ENCODE measurements around the gene CFAP97D1.

CFAP97D1 gene

DNA sequence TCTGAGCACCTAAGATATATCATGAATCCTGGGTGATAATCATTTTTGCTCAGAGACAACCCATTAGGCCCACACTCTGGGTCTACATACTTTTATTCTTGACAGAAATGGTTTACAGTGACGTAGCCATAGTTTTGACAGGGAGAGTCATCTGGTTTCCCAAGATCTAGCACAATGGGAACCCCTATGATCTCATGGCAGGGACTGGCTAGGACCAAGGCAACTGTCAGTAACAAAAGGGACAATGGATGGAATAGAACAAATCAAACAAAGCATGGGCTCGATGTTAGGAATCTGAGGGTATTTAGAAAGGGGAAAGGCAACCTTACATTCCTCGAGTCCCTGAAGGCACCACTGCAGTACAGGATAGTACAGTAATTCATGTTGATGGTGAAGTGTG lies 20.5 kb downstream of the CFAP97D1 start:
- no peak for DNase-seq

DNA sequence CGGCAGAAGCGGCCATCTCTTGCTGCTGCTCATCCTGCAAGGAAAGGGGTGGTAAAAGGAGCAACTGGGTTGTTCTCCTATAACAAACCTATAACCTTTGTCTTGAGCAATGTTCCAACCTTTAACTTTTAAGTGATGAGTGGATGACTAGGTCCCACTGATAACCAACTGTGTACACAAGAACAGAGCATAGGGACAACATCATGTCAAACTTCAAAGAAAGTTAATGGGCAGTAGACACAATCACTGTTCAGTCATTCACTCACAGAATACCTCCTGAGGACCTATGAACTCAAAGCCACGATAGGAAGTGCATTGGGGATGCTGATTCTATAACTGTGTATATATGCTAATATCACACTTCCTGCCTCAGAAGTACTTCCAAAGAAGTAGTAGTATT lies 21.6 kb downstream of the CFAP97D1 start:
- DNase-seq, result no peak

GRCh38 chr17:43803758-43804157 lies 23.5 kb downstream of the CFAP97D1 start:
- no peak for DNase-seq

- no peak for DNase-seq
Measured at GRCh38 chr17:43805117-43805516, 24.9 kb downstream of the CFAP97D1 start.

- DNase-seq, result no peak
Measured at GRCh38 chr17:43808076-43808475, 27.8 kb downstream of the CFAP97D1 start.

DNA sequence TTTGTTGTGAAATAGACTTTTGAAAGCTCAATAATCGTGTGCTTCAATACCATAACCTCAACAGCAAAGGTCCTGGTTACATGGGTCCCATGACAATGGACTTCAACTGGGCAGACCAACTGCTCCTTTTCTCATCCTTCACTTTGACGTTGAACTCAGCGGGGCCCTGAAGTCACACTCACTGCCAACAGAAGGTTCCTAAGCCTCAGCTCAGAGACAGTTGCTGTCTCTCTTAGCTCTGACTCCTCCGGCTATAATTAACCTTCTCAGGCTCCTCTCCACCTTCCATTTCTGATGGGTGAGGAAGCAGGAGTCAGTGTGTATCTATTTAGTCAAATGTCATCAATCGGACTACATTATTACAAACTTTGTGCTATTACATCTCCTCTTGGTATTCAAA lies 28.9 kb downstream of the CFAP97D1 start:
- no peak for DNase-seq

DNA sequence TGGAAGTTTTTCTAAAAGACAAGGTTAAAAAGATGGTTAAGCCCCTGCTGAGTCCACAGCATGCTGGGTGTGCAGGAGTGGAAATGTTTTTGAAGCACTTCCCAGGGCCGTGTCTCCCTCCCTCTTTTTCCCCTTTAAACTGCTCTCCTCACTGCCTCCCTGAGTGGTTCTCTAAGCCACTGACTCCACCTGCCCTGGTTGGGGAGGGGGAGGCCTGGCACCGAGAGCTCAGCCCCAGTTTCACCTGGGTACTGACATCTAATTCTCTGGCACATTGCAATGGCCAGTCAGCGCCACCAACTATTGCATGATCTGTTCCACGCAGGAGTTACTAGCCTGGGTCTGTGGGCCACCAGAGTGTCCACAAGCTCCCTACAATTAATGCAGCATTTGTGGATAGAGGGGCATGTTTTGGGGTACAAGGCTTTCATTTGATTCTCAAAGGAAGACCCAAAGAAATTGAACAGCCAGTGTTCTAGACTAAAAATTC lies 30.0 kb downstream of the CFAP97D1 start:
- no peak for DNase-seq

GRCh38 chr17:43810823-43811222 lies 30.6 kb downstream of the CFAP97D1 start:
- no peak for DNase-seq

- no peak for DNase-seq
Measured at GRCh38 chr17:43812396-43813265, 32.4 kb downstream of the CFAP97D1 start.

GRCh38 chr17:43813386-43813785 lies 33.2 kb downstream of the CFAP97D1 start:
- no peak for DNase-seq

DNA sequence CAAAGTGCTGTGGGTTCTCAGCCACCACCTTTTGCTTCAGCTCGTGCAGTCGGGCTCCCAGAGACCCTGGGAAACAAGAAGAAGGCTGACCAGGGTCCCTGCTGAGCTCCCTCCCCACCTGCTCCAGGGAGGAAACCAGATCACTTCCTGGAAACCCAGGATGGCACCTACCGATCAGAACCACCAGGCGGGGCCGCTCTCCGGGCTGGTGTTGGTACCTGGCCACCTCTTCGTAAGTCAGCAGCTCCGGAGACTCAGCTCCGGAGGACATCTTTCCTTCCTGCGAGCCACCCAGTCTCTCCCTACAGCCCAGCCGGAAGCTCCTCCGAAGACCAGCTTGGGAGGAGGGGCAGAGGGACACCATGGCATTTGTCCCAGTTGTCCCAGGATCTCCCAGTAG lies 33.8 kb downstream of the CFAP97D1 start:
- no peak for DNase-seq

DNA sequence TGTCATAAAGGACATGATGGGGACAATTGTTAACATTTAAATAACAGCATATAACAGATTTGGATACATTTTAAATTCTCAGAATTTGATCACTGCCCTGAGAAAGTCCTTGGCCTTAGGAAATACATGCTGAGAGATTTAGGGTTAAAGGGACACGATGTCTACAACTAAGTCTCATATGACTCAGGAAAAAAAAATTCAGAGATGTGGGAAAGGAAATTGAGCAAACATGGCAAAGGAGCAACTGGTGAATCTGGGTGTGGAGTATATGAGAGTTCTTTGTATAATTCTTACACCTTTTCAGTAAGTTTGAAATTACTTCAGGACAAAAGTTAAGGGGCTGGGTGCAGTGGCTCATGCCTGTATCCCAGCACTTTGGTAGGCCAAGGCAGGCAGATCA lies 34.5 kb downstream of the CFAP97D1 start:
- no peak for DNase-seq

- DNase-seq, result no peak
Measured at GRCh38 chr17:43816336-43817320, 36.4 kb downstream of the CFAP97D1 start.

DNA sequence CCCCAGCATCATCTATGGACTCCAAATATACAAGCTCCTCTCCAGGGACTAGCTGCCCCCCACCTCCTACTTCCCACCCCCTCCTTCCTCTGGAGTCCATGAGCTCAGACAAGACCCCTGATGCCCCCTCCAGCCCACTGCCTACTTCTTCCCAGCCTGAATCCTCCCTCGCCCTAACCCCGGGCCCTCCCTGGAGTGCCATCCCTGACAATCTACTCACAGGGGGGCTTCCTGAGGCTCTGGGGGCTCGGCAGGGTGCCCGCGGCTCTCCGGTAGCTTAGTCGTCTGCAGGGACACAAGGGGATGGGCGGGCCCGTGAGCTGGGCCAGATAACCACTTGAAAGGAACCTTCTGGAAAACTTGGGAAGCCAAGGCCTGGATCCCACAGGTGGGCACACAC lies 37.6 kb downstream of the CFAP97D1 start:
- DNase-seq, result no peak

DNA sequence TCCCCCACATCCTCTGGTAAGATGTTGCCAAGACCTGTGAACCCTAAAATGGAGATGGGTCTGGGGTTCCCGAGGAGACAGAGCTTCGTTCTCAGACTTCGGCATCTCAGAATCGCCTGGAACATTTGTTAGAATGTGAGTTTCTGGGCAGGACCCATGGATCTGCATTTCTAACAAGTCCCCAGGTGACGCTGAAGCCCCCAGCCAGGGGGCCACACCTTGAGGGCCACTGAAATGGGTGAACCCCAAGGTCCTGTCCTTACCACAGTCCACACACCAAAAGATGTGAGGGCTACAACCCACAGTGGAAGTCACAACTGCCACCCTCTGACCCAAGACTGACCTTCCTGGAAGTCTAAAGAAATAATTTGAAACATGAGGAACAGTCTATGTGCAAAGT lies 38.7 kb downstream of the CFAP97D1 start:
- no peak for DNase-seq

- no peak for DNase-seq
Measured at GRCh38 chr17:43820759-43821158, 40.5 kb downstream of the CFAP97D1 start.

- DNase-seq, result no peak
Measured at GRCh38 chr17:43822570-43823190, 42.4 kb downstream of the CFAP97D1 start.

DNA sequence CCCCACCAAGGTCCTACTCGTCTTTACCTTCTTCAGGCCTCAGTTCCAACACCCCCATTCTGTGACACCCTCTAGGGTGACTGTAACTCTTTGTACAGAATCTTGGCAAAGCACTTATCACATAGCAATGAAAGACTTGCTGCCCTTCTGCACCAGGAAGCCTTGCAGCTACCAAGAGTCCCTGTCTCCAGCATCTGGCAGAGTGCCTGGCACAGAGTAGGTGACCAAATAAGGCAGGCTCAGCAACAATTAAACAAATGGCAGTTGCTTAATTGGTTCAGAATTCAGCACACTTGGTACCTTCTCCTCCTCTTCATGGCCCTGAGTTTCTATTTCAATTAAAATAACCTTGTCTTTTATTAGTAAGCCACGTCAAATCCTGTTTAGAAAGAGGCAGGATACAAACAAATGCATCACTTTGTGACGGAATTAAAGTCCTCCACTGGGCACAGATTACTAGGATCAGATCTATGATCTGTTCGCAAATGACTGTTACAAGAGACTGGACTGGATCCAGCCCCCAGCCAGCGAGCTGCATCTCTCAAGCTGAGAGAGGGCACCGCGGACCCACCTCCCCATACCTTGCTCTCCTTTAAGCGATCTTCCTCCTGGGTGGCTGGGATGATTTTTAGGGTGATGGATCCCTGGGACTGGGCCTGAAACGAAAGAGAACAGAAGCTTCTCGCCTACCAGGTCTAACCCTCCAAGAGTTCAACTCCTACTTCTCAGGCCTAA lies 43.3 kb downstream of the CFAP97D1 start:
- DNase-seq, result no peak

DNA sequence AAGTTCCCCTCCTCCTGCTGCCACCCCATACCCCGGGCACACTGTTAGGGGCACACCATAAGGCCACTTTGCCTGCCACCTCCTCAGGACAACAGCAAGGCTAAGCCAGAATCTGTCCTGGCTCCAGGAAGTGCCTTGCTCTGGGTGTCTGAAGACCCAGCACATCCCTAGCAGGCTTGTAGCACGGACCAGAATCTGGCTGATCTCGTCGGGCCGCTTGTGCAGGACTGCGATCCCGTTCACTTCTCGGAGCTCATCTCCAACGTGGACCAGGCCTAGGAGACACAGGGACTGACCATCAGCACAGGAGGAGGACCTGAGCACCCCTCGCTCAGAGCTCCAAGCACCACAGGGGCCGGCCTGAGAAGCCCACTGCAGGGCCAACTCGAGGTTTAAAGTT lies 45.3 kb downstream of the CFAP97D1 start:
- no peak for DNase-seq

DNA sequence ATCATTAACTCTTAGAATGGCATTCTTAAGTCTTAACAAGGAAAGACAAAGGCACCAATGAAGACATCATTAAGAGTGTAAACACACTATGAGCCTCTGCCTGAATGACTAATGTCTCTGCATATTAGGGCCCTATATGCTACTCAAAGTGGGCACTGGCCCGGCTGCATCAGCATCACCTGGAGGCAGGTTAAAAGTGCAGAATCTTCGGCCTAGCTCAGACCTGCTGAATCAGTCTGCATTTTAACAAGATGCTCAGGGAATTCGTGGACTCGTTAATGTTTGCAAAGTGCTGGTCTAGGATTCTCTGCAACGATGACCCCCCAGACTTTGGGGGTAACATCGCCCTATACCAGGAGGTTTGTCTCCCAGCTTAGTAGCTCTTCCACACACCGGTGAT lies 46.0 kb downstream of the CFAP97D1 start:
- no peak for DNase-seq

DNA sequence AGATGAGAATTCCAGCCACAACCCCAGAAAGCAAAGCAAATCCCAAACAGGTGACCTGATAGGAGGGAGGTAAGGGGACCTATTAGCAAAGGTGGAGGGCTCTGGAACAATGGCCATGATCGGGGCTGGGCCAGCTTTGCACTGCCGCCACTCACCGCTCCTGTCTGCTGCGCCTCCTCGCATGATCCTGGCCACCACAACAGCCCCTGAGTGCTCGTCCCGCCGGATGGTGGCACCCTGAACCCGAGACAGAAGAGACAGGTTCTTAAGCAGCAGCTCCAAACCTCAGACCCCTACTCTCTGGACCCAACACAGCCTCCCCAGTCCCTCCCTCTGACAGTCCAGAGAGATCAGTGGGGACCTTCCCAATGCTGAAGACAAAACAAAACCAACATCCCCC lies 47.4 kb downstream of the CFAP97D1 start:
- DNase-seq, result no peak

DNA sequence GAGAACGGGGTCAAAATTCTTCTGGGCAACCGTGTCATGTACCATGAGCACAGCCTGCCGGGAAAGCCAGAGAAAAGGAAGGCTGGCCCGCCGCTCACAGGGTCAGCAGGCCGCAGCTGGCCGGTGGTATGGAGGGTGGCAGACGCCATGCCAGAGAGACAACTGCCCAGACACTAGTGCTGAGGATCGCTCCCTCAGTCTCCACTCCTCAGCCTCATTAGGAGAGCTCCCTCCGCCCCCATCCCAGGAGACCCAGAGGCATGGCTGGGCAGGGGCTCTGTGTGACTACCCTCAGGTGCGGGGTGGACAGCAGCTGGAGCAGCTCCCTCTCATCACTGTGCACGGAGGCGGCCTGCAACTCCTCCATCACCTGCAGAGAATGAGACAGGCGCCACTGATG lies 49.5 kb downstream of the CFAP97D1 start:
- no peak for DNase-seq
